ENCODE results near the gene DUSP7.

- TF ChIP-seq CTCF (conservative IDR thresholded peaks at IDR 0.05 in 1 of 2, IDR thresholded peaks at IDR 0.05 in 1 of 2; ENCODE audit: extremely low read depth in 1 of 2, insufficient read depth in 1 of 2, low read depth in 1 of 2, low read length in 2 of 2) (no peak), EZH2 (IDR thresholded peaks at IDR 0.05; ENCODE audit: borderline replicate concordance, low read length) (no peak)
These were observed 48.6 kb upstream of the DUSP7 start for GRCh38 chr3:52104684-52105640.
